Measurements from ENCODE around the gene CACNA1F. TPM values are rescaled to one million over a fixed set of nuclear protein-coding genes. Genes with fewer than 3 reads are reported as not detected.
"Not testable (repeated sequence)": the region's sequence is repeated elsewhere in the genome, so short reads cannot be mapped to it uniquely, and the experiment has no call there.

CACNA1F gene
- total RNA-seq, 1 donor from 2014 or later = under 0.01 TPM

DNA sequence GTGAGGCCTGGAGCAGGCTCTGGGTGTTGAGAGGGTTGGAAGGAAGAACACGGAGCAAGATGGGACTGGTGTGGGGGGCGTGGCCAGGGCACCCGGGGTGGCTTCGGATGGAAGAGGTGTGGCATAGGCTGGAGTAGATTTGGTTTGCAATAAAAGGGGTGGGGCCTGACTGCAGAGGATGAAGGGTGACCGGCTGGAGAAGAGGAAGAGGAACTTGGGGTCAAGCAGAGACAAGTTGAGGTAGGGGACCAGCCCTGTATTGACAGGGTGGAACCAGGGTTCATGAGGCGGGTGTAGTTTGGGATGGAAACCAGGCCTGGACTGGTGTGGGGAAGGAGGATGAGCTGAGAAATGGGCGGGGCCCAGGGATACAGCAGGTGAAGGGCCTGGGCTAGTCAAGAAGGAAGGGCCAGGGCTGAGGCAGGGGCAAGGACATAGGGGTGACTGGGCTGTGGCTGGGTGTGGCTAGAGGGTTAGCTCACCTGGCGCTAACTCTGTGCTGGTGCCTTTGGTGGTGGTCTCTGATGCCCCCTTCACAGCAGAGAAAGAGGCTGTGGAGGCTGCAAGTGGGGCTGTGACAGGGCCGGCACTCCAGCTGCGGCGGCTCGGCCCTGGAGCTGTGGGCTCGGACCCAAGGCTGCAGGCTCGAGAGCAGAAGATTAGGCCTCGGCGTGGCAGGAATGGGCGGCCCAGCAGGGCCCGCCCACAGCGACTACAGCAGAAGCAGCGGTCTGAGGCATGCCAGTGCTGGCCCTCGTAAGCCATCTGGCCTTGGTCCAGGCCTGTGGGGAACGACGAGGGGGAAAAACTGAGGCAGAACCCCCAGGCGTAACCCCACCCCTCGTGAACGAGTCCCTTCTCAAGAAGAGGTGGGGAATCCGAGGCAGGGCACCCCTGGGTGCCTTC is 56.5 kb downstream of the CACNA1F start:
- DNase-seq (ENCODE audit: low read depth in 2 of 2) = no peak

DNA sequence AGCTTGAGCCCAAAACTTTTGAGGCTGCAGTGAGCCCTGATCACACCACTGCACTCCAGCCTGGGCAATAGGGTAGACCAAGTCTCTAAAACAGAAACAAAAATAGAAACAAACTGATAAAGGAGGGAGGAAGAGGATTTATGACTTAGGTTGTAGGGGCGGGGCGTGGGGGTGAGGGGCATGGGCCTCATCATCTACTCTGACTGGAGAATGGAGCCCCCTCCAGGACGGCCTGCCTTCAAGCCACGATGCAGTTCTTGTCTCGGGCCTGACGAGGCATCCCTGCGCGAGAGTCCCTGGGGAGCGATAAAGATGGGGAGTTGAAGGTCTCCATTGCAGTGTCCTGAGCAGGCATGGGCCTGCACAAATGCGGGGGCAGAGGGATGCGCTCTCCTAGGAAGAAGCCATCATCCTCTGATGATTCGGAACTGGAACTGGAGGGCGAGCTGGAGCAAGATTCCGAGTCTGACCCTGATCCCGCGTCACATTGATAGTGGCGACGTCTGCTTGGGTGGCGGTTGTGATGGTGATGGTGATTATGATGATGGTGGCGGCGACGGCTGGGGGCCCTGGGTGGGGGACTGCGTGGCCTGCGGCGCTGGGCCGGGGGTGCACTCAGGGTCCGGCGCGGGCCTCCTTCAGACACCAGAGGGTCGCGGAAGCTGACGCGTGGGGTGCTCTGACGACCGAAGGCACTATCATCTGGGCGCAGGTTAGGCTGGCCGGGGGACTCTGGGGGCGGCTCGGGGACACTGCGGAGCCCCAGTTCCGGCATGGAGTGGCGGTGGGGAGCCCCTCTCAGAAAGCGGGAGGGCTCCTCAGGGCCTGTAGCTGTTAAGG is 57.5 kb downstream of the CACNA1F start:
- DNase-seq (ENCODE audit: low read depth in 2 of 2) = no peak

DNA sequence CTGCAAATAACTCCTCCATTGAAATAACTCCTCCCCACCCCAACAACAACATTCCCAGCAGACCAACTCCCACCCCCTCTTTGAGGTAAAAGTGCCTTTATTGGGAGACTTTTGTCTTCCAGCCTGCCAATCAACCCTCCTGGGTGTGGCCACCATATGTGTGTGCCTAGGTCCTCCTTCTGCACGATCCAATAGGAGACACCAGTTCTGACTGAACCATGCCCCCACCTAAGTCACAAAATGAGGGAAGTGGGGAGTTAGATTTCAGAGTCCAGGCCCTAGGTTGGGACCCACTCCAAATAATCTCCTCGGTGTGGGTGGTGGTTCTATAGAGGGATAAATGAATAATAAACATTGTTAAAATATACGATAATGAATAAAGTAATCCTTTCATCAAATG is 58.4 kb downstream of the CACNA1F start:
- no peak for DNase-seq (ENCODE audit: low read depth in 2 of 2)

DNA sequence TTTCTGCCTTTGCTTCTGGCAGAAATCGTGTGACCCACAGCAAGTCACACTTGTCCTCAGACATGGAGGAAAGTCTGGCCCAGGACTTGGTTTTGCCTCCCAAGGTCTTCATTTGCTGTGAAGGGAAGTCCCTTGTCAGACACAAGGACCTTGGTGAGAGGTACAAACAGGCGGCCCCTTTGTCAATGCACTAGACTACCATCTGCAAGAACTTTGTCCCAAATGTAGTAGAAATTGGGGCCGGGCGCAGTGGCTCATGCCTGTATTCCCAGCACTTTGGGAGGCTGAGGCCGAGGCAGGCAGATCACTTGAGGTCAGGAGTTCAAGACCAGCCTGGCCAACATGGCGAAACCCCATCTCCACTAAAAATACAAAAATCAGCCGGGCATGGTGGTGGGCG is 59.6 kb downstream of the CACNA1F start:
- not testable (repeated sequence) for DNase-seq (ENCODE audit: low read depth in 2 of 2)

DNA sequence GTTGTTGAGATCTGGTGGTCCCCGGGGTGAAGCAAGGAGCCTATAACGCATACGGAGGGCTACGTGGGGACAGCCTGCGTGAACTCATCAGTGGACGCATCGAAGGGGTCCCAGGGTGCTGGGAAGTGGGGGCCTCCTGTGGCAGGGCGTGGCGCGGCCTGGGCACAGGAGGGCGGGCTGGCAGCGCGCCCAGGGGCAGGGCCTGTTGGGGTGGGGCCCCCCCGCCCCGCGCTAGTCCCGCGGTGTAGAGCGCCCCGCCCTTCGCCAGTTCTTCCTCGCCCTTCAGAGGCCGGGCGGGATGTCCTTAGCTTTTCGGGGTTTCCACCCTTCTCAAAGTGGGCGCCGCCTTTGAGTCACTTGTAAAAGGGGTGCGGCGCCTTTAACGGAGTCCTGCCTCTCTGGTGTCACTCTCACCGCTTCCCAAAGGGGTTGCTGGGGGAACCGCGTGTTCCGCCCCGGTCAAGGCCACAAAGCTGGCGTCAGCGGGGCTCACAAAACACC is 60.8 kb downstream of the CACNA1F start:
- peak; percentile 31 to 38 for DNase-seq (ENCODE audit: low read depth in 2 of 2)

DNA sequence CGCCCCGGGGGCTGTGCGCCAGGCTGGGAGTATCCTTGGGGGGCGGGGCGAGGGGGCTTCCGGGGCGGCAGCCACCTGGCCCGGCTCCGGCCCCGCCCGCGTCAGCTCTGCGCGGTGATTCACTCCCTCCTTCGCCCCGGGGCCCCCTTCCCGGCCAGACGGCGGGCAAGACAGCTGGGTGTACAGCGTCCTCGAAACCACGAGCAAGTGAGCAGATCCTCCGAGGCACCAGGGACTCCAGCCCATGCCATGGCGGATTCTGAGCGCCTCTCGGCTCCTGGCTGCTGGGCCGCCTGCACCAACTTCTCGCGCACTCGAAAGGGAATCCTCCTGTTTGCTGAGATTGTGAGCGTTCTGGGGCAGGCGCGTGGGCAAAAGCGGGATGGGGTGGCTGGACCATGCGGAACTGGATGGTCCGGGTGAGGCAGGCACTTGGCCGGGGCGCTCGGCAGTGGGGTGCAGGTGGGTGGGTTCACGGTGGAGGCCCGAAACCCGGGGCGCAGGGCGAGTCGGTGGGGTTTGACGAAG is 61.3 kb downstream of the CACNA1F start, which contains the start of gene PLP2:
Gene PLP2 (plus strand): TSS at position 147 of the 528 bp plus-strand sequence. CDS start 103 bp downstream, at position 250.
- DNase-seq (ENCODE audit: low read depth in 2 of 2) = peak; percentile 34 to 38

DNA sequence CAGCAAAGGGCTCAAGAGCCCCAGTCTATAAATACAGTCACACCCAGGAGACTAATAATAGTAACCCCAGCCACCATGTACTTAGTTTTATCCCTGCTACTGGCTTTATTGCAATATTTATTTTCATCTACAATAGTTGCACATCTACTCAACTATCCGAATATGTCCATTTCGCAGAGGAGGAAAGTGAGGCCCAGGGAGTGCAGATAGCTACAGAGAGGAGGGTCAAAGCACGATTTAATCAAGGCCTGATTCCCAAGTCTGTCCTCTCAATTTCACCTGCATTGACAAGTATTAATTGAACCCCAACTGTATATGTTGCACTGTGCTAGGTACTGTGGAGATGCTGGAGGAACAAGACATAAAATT is 65.4 kb downstream of the CACNA1F start:
- DNase-seq (ENCODE audit: low read depth in 2 of 2) = no peak

DNA sequence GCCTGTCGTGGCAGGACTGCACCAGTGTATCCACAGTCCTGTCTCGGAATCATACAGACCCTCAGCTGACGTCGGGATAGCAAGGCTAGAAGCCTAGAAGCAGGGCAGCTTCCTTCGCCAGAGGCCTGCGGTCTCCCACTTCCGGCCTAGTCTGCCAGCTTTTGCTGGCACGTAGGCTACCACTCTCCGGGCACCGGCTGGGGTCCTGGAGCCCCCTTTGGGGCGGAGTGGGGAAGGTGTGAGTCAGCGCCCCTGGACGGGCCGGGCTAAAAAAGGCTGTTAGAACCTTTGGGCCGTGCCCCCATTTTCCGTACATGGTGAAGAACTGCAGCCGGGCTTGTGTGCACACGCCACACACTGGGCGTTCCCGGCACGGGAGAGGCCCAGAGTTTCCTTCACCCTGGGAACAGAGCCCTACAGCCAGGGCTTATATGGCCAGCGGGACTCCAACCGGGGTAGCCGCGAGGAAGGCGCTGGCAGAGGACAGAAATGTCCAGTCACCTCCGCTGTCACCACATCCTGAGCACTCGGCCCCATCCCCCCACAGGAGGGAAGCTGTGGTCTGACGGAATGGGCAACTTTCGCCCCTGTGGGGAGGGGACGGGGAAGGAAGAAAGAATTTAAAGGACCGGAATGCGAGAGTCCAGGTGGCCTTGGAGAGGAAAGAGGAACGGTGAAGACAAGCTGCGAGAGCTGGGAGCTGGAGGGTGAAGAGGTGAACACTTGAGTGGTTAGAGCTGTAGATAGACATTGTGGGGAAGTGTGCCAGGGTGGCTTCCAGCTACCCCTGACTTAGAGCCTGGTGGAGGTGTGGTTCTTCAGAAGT is 66.0 kb downstream of the CACNA1F start:
- peak; percentile 64 to 71 for DNase-seq (ENCODE audit: low read depth in 2 of 2)

DNA sequence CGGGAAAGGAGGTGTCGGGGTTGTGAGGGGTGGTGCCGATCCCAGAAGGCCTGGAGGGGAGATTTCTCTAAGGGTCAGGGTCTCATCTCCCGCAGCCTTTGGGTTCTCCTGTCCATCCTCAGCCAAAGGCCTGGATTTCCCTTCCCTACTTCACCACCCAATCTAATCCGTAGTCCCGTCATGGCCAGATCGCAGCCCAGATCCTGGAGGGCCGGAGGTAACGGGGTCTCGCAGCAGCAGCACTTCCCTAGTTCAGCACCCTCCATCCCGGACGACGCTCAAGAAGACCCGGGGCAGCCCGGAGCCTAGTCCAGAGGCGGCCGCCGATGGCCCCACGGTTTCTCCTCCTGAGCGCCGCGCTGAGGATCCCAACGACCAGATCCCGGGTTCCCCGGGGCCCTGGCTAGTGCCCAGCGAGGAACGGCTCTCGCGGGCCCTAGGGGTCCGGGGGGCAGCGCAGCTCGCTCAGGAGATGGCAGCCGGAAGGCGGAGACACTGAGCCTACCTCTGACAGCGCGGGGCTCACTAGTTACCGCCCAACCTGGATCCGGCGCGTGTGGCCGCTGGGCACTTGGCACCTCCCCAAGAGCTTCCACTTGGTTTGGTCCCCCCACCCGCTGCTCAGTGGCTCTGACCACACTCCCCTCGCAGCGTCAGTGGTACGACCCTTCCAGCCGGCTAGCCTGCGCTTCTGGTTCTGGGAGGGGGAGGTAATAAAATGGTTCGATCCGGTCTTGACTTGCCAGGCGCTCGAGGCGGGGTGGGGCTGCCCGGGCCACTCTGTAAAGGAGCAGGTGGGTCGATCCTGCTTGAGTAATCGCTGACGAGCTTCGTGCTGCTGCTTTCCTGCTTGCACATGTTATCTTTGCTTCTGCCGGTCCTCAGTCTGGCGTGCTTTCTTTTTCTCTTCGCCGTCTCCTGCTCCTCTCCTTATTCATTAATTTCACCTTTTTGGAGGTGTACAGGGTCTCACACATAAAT is 66.9 kb downstream of the CACNA1F start:
- DNase-seq (ENCODE audit: low read depth in 2 of 2) = peak; percentile 65 to 89

DNA sequence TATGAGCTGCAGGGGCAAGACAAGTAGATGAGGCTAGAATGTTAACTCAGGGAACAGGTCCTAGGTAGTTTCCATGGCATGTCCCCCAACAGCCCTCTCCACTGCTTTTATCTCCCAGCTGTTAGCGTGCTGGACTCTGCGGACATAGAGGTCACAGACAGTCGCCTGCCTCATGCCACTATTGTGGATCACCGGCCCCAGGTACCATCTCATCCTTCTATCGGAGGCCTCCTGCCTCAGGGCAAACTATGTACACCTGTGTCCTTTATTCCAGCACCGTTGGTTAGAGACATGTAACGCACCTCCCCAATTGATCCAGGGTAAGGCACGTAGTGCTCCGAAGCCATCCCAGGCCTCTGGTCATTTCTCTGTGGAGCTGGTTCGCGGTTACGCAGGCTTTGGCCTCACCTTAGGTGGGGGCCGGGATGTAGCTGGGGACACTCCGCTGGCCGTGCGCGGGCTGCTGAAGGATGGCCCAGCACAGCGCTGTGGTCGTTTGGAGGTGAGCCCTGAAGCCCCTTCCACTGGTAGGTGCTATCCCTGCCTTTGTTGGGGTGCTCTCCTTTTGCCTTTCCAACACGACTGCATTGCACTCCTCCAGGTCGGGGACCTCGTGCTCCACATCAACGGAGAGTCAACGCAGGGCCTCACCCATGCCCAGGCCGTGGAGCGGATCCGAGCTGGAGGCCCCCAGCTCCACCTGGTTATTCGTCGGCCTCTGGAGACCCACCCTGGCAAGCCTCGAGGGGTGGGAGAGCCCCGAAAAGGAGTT is 68.4 kb downstream of the CACNA1F start:
- DNase-seq (ENCODE audit: low read depth in 2 of 2) = no peak

DNA sequence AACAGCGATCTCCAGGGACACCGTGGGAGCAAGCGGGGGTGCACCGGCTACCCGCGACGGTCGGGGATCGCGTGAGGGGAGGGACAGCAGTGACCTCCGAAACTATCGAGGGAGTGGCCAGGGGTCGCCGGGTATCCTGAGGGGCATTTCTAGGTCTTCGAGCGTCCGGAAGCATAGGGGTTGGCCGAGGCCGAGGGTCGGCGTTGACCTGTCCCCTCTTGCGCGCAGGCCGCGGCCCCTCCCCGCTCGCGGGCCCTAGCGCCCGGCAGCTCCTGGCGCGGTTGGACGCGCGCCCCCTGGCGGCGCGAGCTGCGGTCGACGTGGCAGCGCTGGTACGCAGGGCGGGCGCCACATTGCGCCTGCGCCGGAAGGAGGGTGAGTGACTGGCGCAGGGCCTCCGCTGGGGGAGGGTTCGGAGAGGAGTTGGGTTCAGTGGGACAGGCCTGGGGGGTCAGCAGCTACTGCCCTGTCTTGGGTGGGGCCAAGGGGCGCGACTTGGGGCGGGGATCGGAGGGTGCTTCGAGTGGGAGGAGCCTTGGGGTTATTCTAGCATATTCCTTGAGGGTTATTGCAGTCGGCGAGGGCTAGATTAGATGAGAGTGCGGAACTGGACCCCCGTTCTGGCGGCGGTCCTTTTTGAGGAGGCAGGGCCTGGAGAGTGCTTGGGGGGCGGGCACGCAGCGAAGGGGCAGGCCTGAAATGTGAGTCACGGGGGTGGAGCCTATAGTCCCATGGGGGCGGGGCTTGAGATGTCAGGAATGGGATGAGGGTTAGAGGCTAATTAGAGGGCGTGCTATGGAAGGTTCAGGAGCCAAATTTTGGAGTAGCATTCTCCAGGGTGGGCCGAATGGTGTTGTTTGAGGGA is 69.4 kb downstream of the CACNA1F start:
- peak; percentile 85 to 91 for DNase-seq (ENCODE audit: low read depth in 2 of 2)

DNA sequence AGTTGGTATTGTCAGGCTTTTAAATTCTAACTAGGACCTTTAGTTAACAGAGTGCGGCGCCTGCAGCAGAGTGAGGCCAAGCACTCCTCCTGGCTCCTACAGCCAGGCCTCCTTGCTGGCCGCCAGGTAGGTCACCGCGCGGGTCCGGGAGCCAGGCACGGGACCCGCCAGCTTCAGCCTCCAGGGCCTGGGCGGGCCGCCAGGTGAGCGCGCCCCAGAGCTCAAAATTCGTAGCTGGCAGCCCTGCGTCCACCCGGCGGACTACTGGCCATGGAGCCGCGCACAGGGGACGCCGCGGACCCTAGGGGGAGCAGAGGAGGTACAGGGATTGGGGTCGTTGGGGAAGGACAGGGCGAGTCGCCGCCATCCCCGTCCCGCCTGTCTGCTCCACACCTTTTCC is 70.5 kb downstream of the CACNA1F start, which contains the start of gene MAGIX:
Gene MAGIX (plus strand): TSS at position 139 of the 400 bp plus-strand sequence. CDS start 132 bp downstream, at position 271.
- no peak for DNase-seq (ENCODE audit: low read depth in 2 of 2)

DNA sequence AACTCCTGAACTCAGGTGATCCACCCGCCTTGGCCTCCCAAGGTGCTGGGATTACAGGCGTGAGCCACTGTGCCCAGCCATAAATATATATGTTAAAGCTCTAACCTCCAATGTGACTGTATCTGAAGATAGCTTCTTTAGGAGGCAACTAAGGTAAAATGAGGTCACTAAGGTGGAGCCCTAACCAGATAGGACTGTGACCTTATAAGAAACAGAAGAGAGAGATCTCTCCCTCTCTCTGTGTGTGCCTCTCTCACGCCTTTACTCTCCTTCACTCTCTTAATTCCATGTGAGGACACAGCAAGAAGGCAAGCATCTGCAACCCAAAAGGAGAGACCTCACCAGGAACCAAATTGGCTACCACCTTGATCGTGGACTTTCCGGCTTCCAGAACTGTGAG is 71.5 kb downstream of the CACNA1F start:
- DNase-seq (ENCODE audit: low read depth in 2 of 2) = no peak

DNA sequence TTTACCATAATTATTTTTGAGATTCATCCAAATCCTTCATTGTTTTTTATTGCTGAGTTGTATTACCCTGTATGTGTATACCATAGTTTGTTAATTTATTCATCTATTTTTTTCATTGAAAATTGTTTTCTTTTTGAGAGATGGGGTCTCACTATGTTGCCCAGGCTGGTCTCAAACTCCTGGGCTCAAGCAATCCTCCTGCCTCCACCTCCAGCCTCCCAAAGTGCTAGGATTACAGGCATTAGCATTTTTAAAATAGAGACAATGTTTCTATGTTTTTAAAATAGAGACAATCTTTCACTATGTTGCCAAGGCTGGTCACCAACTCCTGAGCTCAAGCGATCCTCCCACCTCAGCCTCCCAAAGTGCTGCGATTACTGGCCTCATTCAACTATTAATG is 72.2 kb downstream of the CACNA1F start:
- DNase-seq (ENCODE audit: low read depth in 2 of 2) = no peak

DNA sequence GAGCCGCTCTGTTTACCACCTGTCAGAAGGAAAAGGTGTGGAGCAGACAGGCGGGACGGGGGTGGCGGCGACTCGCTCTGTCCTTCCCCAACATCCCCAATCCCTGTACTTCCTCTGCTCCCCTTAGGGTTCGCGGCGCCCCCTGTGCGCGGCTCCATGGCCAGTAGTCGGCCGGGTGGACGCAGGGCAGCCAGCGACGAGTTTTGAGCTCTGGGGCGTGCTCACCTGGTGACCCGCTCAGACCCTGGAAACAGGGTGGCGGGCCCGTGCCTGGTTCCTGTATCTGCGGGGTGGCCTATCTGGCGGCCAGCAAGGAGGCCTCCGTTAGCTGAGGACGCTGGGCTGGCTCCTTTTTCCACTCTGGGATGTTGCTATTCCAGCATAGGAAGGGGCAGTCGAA is 75.9 kb downstream of the CACNA1F start:
- DNase-seq (ENCODE audit: low read depth in 2 of 2) = no peak

DNA sequence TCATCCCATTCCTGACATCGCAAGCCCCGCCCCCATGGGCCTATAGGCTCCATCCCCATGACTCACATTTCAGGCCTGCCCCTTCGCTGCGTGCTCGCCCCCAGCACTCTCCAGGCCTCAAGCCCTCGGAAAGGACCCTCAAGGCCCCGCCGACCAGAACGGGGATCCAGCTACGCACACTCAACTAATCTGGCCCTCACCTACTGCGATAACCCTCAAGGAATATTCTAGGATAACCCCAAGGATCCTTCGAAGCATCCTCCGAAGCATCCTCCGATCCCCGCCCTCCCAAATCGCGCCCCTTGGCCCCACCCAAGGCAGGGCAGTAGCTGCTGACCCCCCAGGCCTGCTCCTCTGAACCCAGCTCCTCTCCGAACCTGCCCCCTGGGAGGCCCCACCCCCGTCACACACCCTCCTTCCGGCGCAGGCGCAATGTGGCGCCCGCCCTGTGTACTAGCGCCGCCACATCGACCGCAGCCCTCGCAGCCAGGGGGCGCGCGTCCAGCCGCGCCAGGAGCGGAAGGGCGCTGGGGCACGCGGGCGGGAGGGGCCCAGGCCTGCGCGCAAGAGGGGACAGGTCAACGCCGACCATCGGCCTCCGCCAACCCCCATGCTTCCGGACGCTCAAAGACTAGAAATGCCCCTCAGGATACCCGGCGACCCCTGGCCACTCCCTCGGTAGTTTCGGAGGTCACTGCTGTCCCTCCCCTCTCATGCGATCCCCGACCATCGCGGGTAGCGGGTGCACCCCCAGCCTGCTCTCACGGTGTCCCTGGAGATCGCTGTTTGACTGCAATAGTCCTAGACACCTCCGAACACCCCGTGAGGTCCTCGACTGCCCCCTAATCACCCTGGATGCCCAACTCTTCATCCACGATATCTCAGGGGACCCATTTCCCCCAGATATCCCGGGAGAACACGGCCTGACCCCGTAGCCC is 77.0 kb downstream of the CACNA1F start:
- peak; percentile 88 to 89 for DNase-seq (ENCODE audit: low read depth in 2 of 2)
